GM12891 (cell line): Measurements from ENCODE around the gene DDX41.

Experiments
- POLR2A ChIP-seq: IDR thresholded peaks from 2 replicates; pipeline ENCODE4 v1.6.1; 2011; ENCODE audit warnings: low read depth, low read length, control low read depth
- POLR2AphosphoS5 ChIP-seq: IDR thresholded peaks from 2 replicates; pipeline ENCODE4 v1.6.1; 2011; ENCODE audit warnings: low read depth, low read length, control low read depth
- POU2F2 ChIP-seq: IDR thresholded peaks from 2 replicates; pipeline ENCODE4 v1.6.1; 2011; ENCODE audit warnings: low read depth, mild to moderate bottlenecking, control low read depth, low read length, moderate library complexity
- SPI1 ChIP-seq: IDR thresholded peaks from 2 replicates; pipeline ENCODE4 v1.6.1; 2011; ENCODE audit warnings: low read depth, low read length, control low read depth
- TAF1 ChIP-seq: IDR thresholded peaks from 2 replicates; pipeline ENCODE4 v1.6.1; 2011; ENCODE audit warnings: low read depth, low read length, control low read depth

- TF ChIP-seq POLR2A (no peak), POLR2AphosphoS5 (no peak), POU2F2 (no peak), TAF1 (no peak), SPI1 (no peak)
Observed at GRCh38 chr5:177529247-177530203, 12.8 kb upstream of the DDX41 start.
